GM19452 (cell line): ENCODE measurements around the gene UGT2A2.

Experiments
- ATAC-seq: cut with Tn5 transposase; IDR thresholded peaks from one replicate; pipeline ENCODE4 v1.9.1; 2021; ENCODE audit not compliant: unreplicated experiment

UGT2A2 gene

GRCh38 chr4:69577245-69577644 lies 62.2 kb downstream of the UGT2A2 start:
- no peak for ATAC-seq

GRCh38 chr4:69576251-69576877 lies 63.1 kb downstream of the UGT2A2 start:
- ATAC-seq, result no peak

GRCh38 chr4:69568787-69569186 lies 70.7 kb downstream of the UGT2A2 start:
- no peak for ATAC-seq

GRCh38 chr4:69563424-69563823 lies 76.0 kb downstream of the UGT2A2 start:
- ATAC-seq, result no peak

- ATAC-seq, result no peak
These were observed 89.8 kb downstream of the UGT2A2 start for GRCh38 chr4:69549651-69550050.

- ATAC-seq, result no peak
These were observed 93.2 kb downstream of the UGT2A2 start for GRCh38 chr4:69546134-69546765.
